ENCODE data around the gene CREB5. TPM values are rescaled to one million over a fixed set of nuclear protein-coding genes. Genes with fewer than 3 reads are reported as not detected.

The CREB5 gene
- total RNA-seq, 1 experiment from 2014 or later, result 1.3 TPM

- TF ChIP-seq, protein P1, sequence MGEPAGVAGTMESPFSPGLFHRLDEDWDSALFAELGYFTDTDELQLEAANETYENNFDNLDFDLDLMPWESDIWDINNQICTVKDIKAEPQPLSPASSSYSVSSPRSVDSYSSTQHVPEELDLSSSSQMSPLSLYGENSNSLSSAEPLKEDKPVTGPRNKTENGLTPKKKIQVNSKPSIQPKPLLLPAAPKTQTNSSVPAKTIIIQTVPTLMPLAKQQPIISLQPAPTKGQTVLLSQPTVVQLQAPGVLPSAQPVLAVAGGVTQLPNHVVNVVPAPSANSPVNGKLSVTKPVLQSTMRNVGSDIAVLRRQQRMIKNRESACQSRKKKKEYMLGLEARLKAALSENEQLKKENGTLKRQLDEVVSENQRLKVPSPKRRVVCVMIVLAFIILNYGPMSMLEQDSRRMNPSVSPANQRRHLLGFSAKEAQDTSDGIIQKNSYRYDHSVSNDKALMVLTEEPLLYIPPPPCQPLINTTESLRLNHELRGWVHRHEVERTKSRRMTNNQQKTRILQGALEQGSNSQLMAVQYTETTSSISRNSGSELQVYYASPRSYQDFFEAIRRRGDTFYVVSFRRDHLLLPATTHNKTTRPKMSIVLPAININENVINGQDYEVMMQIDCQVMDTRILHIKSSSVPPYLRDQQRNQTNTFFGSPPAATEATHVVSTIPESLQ (CRISPR knock-in tag; IDR thresholded peaks at IDR 0.05), result no peak
- TF ChIP-seq OVOL2 (CRISPR knock-in tag; IDR thresholded peaks at IDR 0.05; ENCODE audit: borderline replicate concordance) (no peak), TEAD1 (CRISPR knock-in tag; IDR thresholded peaks at IDR 0.05) (no peak), NFE2L1 (CRISPR knock-in tag; IDR thresholded peaks at IDR 0.05) (no peak)
- TF ChIP-seq, protein P2, sequence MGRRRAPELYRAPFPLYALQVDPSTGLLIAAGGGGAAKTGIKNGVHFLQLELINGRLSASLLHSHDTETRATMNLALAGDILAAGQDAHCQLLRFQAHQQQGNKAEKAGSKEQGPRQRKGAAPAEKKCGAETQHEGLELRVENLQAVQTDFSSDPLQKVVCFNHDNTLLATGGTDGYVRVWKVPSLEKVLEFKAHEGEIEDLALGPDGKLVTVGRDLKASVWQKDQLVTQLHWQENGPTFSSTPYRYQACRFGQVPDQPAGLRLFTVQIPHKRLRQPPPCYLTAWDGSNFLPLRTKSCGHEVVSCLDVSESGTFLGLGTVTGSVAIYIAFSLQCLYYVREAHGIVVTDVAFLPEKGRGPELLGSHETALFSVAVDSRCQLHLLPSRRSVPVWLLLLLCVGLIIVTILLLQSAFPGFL (CRISPR knock-in tag; IDR thresholded peaks at IDR 0.05; ENCODE audit: borderline replicate concordance), result no peak
- TF ChIP-seq, protein P3, sequence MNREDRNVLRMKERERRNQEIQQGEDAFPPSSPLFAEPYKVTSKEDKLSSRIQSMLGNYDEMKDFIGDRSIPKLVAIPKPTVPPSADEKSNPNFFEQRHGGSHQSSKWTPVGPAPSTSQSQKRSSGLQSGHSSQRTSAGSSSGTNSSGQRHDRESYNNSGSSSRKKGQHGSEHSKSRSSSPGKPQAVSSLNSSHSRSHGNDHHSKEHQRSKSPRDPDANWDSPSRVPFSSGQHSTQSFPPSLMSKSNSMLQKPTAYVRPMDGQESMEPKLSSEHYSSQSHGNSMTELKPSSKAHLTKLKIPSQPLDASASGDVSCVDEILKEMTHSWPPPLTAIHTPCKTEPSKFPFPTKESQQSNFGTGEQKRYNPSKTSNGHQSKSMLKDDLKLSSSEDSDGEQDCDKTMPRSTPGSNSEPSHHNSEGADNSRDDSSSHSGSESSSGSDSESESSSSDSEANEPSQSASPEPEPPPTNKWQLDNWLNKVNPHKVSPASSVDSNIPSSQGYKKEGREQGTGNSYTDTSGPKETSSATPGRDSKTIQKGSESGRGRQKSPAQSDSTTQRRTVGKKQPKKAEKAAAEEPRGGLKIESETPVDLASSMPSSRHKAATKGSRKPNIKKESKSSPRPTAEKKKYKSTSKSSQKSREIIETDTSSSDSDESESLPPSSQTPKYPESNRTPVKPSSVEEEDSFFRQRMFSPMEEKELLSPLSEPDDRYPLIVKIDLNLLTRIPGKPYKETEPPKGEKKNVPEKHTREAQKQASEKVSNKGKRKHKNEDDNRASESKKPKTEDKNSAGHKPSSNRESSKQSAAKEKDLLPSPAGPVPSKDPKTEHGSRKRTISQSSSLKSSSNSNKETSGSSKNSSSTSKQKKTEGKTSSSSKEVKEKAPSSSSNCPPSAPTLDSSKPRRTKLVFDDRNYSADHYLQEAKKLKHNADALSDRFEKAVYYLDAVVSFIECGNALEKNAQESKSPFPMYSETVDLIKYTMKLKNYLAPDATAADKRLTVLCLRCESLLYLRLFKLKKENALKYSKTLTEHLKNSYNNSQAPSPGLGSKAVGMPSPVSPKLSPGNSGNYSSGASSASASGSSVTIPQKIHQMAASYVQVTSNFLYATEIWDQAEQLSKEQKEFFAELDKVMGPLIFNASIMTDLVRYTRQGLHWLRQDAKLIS (CRISPR knock-in tag; IDR thresholded peaks at IDR 0.05; ENCODE audit: borderline replicate concordance), result no peak
- H3K4me3 Mint-ChIP-seq, result no peak overlapping the region
- H3K4me1 Mint-ChIP-seq, result peaks cover 13% of the 10 kb centered on the region; the same call in 1 of the 2 replicates
- H3K27me3 Mint-ChIP-seq (ENCODE audit: low read depth), result no peaks in the 10 kb centered on the region
- peaks cover 5% of the 10 kb centered on the region for H3K9me3 Mint-ChIP-seq
- ChIA-PET POLR2A (interaction anchor here (0.7 kb wide), 1 partner anchor 17 kb away, joined by 6 read pairs; no protein-coding TSS in a partner anchor), CTCF (no interaction called here)
- no peaks in the 10 kb centered on the region for H3K36me3 Mint-ChIP-seq
- H3K27ac Mint-ChIP-seq, result no peak overlapping the region
- no peak for DNase-seq (ENCODE audit: low spot score)
- ATAC-seq, result no peak
These were observed 53.4 kb downstream of the CREB5 start for GRCh38 chr7:28465697-28466096.

GRCh38 chr7:28466341-28466740 is 54.0 kb downstream of the CREB5 start:
- CTCF ChIA-PET, result interaction anchor here (0.6 kb wide), 1 partner anchor 860 kb away, joined by 5 read pairs; no protein-coding TSS in a partner anchor
- ATAC-seq, result no peak
- POLR2A ChIA-PET, result no interaction called here

GRCh38 chr7:28466885-28467284 is 54.6 kb downstream of the CREB5 start:
- POLR2A ChIA-PET, result no interaction called here
- CTCF ChIA-PET, result no interaction called here
- TF ChIP-seq, protein P4, sequence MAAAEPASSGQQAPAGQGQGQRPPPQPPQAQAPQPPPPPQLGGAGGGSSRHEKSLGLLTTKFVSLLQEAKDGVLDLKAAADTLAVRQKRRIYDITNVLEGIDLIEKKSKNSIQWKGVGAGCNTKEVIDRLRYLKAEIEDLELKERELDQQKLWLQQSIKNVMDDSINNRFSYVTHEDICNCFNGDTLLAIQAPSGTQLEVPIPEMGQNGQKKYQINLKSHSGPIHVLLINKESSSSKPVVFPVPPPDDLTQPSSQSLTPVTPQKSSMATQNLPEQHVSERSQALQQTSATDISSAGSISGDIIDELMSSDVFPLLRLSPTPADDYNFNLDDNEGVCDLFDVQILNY (CRISPR knock-in tag; IDR thresholded peaks at IDR 0.05), result no peak
- no peak for TF ChIP-seq ARID4B (CRISPR knock-in tag; IDR thresholded peaks at IDR 0.05; ENCODE audit: borderline replicate concordance)
- TF ChIP-seq JAZF1 (CRISPR knock-in tag; IDR thresholded peaks at IDR 0.05), result no peak
- H3K9me3 Mint-ChIP-seq, result peaks cover 5% of the 10 kb centered on the region
- H3K4me1 Mint-ChIP-seq, result peaks cover 13% of the 10 kb centered on the region; the same call in 1 of the 2 replicates
- DNase-seq (ENCODE audit: low spot score), result no peak
- no peaks in the 10 kb centered on the region for H3K27me3 Mint-ChIP-seq (ENCODE audit: low read depth)
- no peak for ATAC-seq
- H3K4me3 Mint-ChIP-seq, result no peak overlapping the region
- H3K36me3 Mint-ChIP-seq, result no peaks in the 10 kb centered on the region
- H3K27ac Mint-ChIP-seq, result no peak overlapping the region

More at GRCh38 chr7:28466341-28466740, 54.0 kb downstream of the CREB5 start:
- no peak overlapping the region for H3K27ac Mint-ChIP-seq
- DNase-seq (ENCODE audit: low spot score), result no peak
- H3K9me3 Mint-ChIP-seq, result peaks cover 5% of the 10 kb centered on the region
- TF ChIP-seq, protein P5, sequence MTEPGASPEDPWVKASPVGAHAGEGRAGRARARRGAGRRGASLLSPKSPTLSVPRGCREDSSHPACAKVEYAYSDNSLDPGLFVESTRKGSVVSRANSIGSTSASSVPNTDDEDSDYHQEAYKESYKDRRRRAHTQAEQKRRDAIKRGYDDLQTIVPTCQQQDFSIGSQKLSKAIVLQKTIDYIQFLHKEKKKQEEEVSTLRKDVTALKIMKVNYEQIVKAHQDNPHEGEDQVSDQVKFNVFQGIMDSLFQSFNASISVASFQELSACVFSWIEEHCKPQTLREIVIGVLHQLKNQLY (CRISPR knock-in tag; IDR thresholded peaks at IDR 0.05), result no peak
- no peak for TF ChIP-seq ZNF138 (CRISPR knock-in tag; conservative IDR thresholded peaks at IDR 0.05)
- TF ChIP-seq, protein P6, sequence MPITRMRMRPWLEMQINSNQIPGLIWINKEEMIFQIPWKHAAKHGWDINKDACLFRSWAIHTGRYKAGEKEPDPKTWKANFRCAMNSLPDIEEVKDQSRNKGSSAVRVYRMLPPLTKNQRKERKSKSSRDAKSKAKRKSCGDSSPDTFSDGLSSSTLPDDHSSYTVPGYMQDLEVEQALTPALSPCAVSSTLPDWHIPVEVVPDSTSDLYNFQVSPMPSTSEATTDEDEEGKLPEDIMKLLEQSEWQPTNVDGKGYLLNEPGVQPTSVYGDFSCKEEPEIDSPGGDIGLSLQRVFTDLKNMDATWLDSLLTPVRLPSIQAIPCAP (CRISPR knock-in tag; IDR thresholded peaks at IDR 0.05), result no peak
- no peak for TF ChIP-seq SMAD3 (CRISPR knock-in tag; IDR thresholded peaks at IDR 0.05; ENCODE audit: borderline replicate concordance)
- TF ChIP-seq, protein P7, sequence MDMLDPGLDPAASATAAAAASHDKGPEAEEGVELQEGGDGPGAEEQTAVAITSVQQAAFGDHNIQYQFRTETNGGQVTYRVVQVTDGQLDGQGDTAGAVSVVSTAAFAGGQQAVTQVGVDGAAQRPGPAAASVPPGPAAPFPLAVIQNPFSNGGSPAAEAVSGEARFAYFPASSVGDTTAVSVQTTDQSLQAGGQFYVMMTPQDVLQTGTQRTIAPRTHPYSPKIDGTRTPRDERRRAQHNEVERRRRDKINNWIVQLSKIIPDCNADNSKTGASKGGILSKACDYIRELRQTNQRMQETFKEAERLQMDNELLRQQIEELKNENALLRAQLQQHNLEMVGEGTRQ (CRISPR knock-in tag; IDR thresholded peaks at IDR 0.05), result no peak
- no peak for TF ChIP-seq FOXJ3 (CRISPR knock-in tag; IDR thresholded peaks at IDR 0.05; ENCODE audit: borderline replicate concordance)
- peaks cover 13% of the 10 kb centered on the region; the same call in 1 of the 2 replicates for H3K4me1 Mint-ChIP-seq
- H3K4me3 Mint-ChIP-seq, result no peak overlapping the region
- H3K27me3 Mint-ChIP-seq (ENCODE audit: low read depth), result no peaks in the 10 kb centered on the region
- no peaks in the 10 kb centered on the region for H3K36me3 Mint-ChIP-seq
